ENCODE data around the gene LGALS7. TPM values are rescaled to one million over a fixed set of nuclear protein-coding genes. Genes with fewer than 3 reads are reported as not detected.

Gene LGALS7
- total RNA-seq, 3 donors from 2014 or later = not detected

GRCh38 chr19:38721496-38721895 lies 51.8 kb downstream of the LGALS7 start:
- H3K4me1 ChIP-seq (ENCODE audit: low read depth) = no peaks in the 10 kb centered on the region
- H3K4me3 ChIP-seq = no peak overlapping the region
- no peak for DNase-seq
- H3K9me3 ChIP-seq = no peaks in the 10 kb centered on the region
- TF ChIP-seq CTCF (IDR thresholded peaks at IDR 0.05) = no peak
- peaks cover 18% of the 10 kb centered on the region for H3K36me3 ChIP-seq (ENCODE audit: low read depth)
- no peak for ATAC-seq
- intact Hi-C loops (cut with DNase I, micrococcal nuclease) = no loop called here

Other genes with a start within 250 kb of the LGALS7 start
- 10 to 100 TPM in 1 of 3 donors, 1 to 10 TPM in 2; 6.9 to 10.6 (median 7.4) TPM for gene MAP4K1, start 155.6 kb downstream of the LGALS7 start, total RNA-seq
- gene EIF3K, start 154.3 kb downstream of the LGALS7 start, total RNA-seq = 100 to 1,000 TPM; 338 to 393 (median 350) TPM
- gene ACTN4, start 125.9 kb downstream of the LGALS7 start, total RNA-seq = 1,000 to 10,000 TPM in 2 of 3 donors, 100 to 1,000 TPM in 1; 566 to 1,080 (median 1,014) TPM
- 10 to 100 TPM in 2 of 3 donors, 1 to 10 TPM in 1; 3.1 to 15.9 (median 14.9) TPM for gene CAPN12, start 29.0 kb downstream of the LGALS7 start, total RNA-seq
- gene LGALS7B, start 15.7 kb upstream of the LGALS7 start, total RNA-seq = not detected
- gene LGALS4, start 39.4 kb upstream of the LGALS7 start, total RNA-seq = 1,000 to 10,000 TPM; 2,367 to 7,005 (median 6,199) TPM
- gene ECH1, start 58.3 kb upstream of the LGALS7 start, total RNA-seq = 100 to 1,000 TPM; 275 to 315 (median 290) TPM
- gene HNRNPL, start 76.5 kb upstream of the LGALS7 start, total RNA-seq = 100 to 1,000 TPM; 267 to 317 (median 292) TPM
- gene RINL, start 104.8 kb upstream of the LGALS7 start, total RNA-seq = 1 to 10 TPM; 3.8 to 5.4 (median 5.2) TPM
- 10 to 100 TPM; 32.3 to 67.2 (median 35.8) TPM for gene SIRT2, start 126.1 kb upstream of the LGALS7 start, total RNA-seq
- 10 to 100 TPM; 29.9 to 37.2 (median 30.9) TPM for gene NFKBIB, start 126.5 kb upstream of the LGALS7 start, total RNA-seq
- gene CCER2, start 138.7 kb upstream of the LGALS7 start, total RNA-seq = under 1 TPM; 0.41 to 0.55 (median 0.41) TPM
- 10 to 100 TPM; 20.4 to 32.4 (median 21.8) TPM for gene SARS2, start 157.2 kb upstream of the LGALS7 start, total RNA-seq
- 10 to 100 TPM; 28.0 to 43.3 (median 41.2) TPM for gene MRPS12, start 157.4 kb upstream of the LGALS7 start, total RNA-seq
- gene FBXO17, start 202.2 kb upstream of the LGALS7 start, total RNA-seq = 10 to 100 TPM in 1 of 3 donors, 1 to 10 TPM in 2; 1.8 to 18.9 (median 1.9) TPM

Data from mucosa of descending colon (tissue), 3 donors.